ENCODE measurements around the gene NKX3-2. TPM values are rescaled to one million over a fixed set of nuclear protein-coding genes. Genes with fewer than 3 reads are reported as not detected.

The NKX3-2 gene
- total RNA-seq, 6 donors from 2014 or later: 0.49 TPM; not detected in 5

GRCh38 chr4:13543032-13543838, 1.1 kb downstream of the NKX3-2 start:
- no peak for DNase-seq
- Histone ChIP-seq H3K4me3 (peak overlapping the region in 3 of 4 donors; percentile 53 to 67 (median 64)), H3K27me3 (peaks cover 2 to 97% (median 73%) of the 10 kb centered on the region in 4 donors), H3K4me1 (peaks cover 48 to 69% (median 52%) of the 10 kb centered on the region in 4 donors), H3K27ac (no peak overlapping the region), H3K9me3 (no peaks in the 10 kb centered on the region), H3K36me3 (no peaks in the 10 kb centered on the region)
- TF ChIP-seq CTCF (IDR thresholded peaks at IDR 0.05) (no peak), POLR2A (IDR thresholded peaks at IDR 0.05) (no peak), EP300 (IDR thresholded peaks at IDR 0.05) (no peak), POLR2AphosphoS5 (IDR thresholded peaks at IDR 0.05) (no peak)
- no peak for ATAC-seq (ENCODE audit: low FRiP score in 2 of 2)
- WGBS, 2 donors: 27 to 41% methylated on average over 12 to 28 of the region's 30 CpGs

GRCh38 chr4:13542577-13543031, 1.7 kb downstream of the NKX3-2 start:
- no peak for TF ChIP-seq EP300 (IDR thresholded peaks at IDR 0.05)
- no peak for TF ChIP-seq POLR2AphosphoS5 (IDR thresholded peaks at IDR 0.05)
- TF ChIP-seq CTCF (IDR thresholded peaks at IDR 0.05): no peak
- no peak for TF ChIP-seq POLR2A (IDR thresholded peaks at IDR 0.05)
- Histone ChIP-seq H3K36me3 (no peaks in the 10 kb centered on the region), H3K27ac (no peak overlapping the region), H3K4me3 (peak overlapping the region in 2 of 4 donors; percentile 28), H3K4me1 (peaks cover 44 to 65% (median 48%) of the 10 kb centered on the region in 4 donors), H3K27me3 (peaks cover 2 to 97% (median 67%) of the 10 kb centered on the region in 4 donors), H3K9me3 (no peaks in the 10 kb centered on the region)
- no peak for ATAC-seq (ENCODE audit: low FRiP score in 2 of 2)
- DNase-seq: no peak
- 23 to 28% methylated on average over 18 to 27 of the region's 27 CpGs for WGBS, 2 donors

- no peaks in the 10 kb centered on the region for H3K9me3 ChIP-seq
- no peak for TF ChIP-seq POLR2AphosphoS5 (IDR thresholded peaks at IDR 0.05)
- TF ChIP-seq CTCF (IDR thresholded peaks at IDR 0.05): peak in 2 of 6 experiments; percentile 18 to 34
- peaks cover 2 to 97% (median 61%) of the 10 kb centered on the region in 4 donors for H3K27me3 ChIP-seq
- H3K4me1 ChIP-seq: peaks cover 37 to 58% (median 41%) of the 10 kb centered on the region in 4 donors
- H3K4me3 ChIP-seq: peak overlapping the region in 2 of 4 donors; percentile 28
- H3K27ac ChIP-seq: no peak overlapping the region
- ATAC-seq (ENCODE audit: low FRiP score in 2 of 2): no peak
- peak; percentile 49 to 85 for DNase-seq
- no peaks in the 10 kb centered on the region for H3K36me3 ChIP-seq
- 4 to 20% methylated on average over 1 to 24 of the region's 79 CpGs for WGBS, 2 donors
Observed at GRCh38 chr4:13541720-13542576, 2.4 kb downstream of the NKX3-2 start.

- no peaks in the 10 kb centered on the region for H3K36me3 ChIP-seq
- DNase-seq (no peak), ATAC-seq (ENCODE audit: low FRiP score in 2 of 2) (no peak)
- H3K27ac ChIP-seq: no peak overlapping the region
- no peak overlapping the region for H3K4me3 ChIP-seq
- TF ChIP-seq POLR2AphosphoS5 (IDR thresholded peaks at IDR 0.05) (no peak), POLR2A (IDR thresholded peaks at IDR 0.05) (no peak), EP300 (IDR thresholded peaks at IDR 0.05) (no peak), CTCF (IDR thresholded peaks at IDR 0.05) (no peak)
- peaks cover 36 to 54% (median 39%) of the 10 kb centered on the region in 4 donors for H3K4me1 ChIP-seq
- no peaks in the 10 kb centered on the region for H3K9me3 ChIP-seq
- 22 to 33% methylated on average over 10 of the region's 10 CpGs for WGBS, 2 donors
- H3K27me3 ChIP-seq: peaks cover 2 to 97% (median 56%) of the 10 kb centered on the region in 4 donors
Observed at GRCh38 chr4:13541176-13541604, 3.1 kb downstream of the NKX3-2 start.

Data from upper lobe of left lung (tissue), 6 donors.